ENCODE data around the gene SFTPA2.
"Not testable (repeated sequence)": the region's sequence is repeated elsewhere in the genome, so short reads cannot be mapped to it uniquely, and the experiment has no call there.

Gene SFTPA2

GRCh38 chr10:79560160-79560709 lies at the start of gene SFTPA2:
Gene SFTPA2 (minus strand): TSS chr10:79560407. CDS start chr10:79559483, 924 bp downstream.
- no peak for DNase-seq

- DNase-seq: no peak
Observed at GRCh38 chr10:79608505-79609375, 48.5 kb upstream of the SFTPA2 start.

- DNase-seq: no peak
Observed at GRCh38 chr10:79605308-79605707, 45.1 kb upstream of the SFTPA2 start.

- DNase-seq: no peak
Observed at GRCh38 chr10:79604294-79604693, 44.1 kb upstream of the SFTPA2 start.

GRCh38 chr10:79602953-79603352 lies 42.7 kb upstream of the SFTPA2 start:
- no peak for DNase-seq

- DNase-seq: no peak
Observed at GRCh38 chr10:79601939-79602338, 41.7 kb upstream of the SFTPA2 start.

GRCh38 chr10:79599644-79600043 lies 39.4 kb upstream of the SFTPA2 start:
- DNase-seq: not testable (repeated sequence)

- DNase-seq: no peak
Observed at GRCh38 chr10:79595510-79595909, 35.3 kb upstream of the SFTPA2 start.

- DNase-seq: not testable (repeated sequence)
Observed at GRCh38 chr10:79594565-79594964, 34.4 kb upstream of the SFTPA2 start.

- no peak for DNase-seq
Observed at GRCh38 chr10:79593377-79593776, 33.2 kb upstream of the SFTPA2 start.

GRCh38 chr10:79588800-79589199 lies 28.6 kb upstream of the SFTPA2 start:
- no peak for DNase-seq

GRCh38 chr10:79586933-79587332 lies 26.7 kb upstream of the SFTPA2 start:
- no peak for DNase-seq

- DNase-seq: no peak
Observed at GRCh38 chr10:79585870-79586527, 25.8 kb upstream of the SFTPA2 start.

GRCh38 chr10:79583488-79584024 lies 23.3 kb upstream of the SFTPA2 start:
- no peak for DNase-seq

GRCh38 chr10:79582954-79583353 lies 22.7 kb upstream of the SFTPA2 start:
- not testable (repeated sequence) for DNase-seq

GRCh38 chr10:79582096-79582495 lies 21.9 kb upstream of the SFTPA2 start:
- DNase-seq: no peak

- DNase-seq: no peak
Observed at GRCh38 chr10:79581044-79581443, 20.8 kb upstream of the SFTPA2 start.

- no peak for DNase-seq
Observed at GRCh38 chr10:79579361-79579760, 19.2 kb upstream of the SFTPA2 start.

- not testable (repeated sequence) for DNase-seq
Observed at GRCh38 chr10:79570624-79571023, 10.4 kb upstream of the SFTPA2 start.

GRCh38 chr10:79563426-79563825 lies 3.2 kb upstream of the SFTPA2 start:
- no peak for DNase-seq

- no peak for DNase-seq
Observed at GRCh38 chr10:79562135-79562756, 2.0 kb upstream of the SFTPA2 start.

GRCh38 chr10:79561257-79561656 lies 1.1 kb upstream of the SFTPA2 start:
- no peak for DNase-seq

GRCh38 chr10:79559726-79560125 lies 481 bp downstream of the SFTPA2 start:
- no peak for DNase-seq
